ENCODE results near the gene SLC8A1. TPM values are rescaled to one million over a fixed set of nuclear protein-coding genes. Genes with fewer than 3 reads are reported as not detected.

Gene SLC8A1
- total RNA-seq, 1 donor from 2014 or later: 1.9 TPM

DNA sequence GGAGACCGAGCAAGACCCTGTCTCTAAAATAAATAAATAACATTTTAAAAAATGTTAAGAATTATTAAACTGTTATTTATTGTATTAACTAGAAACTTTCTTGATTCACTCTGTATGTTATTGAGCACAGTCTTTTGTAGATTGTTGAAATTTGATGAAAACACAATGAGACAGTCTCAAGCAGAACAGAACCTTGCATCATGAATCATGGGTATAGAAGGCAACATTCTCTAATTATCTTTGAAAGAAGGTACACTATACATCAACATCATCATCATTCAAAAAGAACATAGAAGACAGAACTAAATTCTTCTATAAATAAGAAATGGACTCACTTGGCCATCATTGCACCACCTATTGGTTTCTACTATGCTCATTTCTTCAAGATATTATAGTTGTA is 67.7 kb downstream of the SLC8A1 start:
- TF ChIP-seq, protein P1, sequence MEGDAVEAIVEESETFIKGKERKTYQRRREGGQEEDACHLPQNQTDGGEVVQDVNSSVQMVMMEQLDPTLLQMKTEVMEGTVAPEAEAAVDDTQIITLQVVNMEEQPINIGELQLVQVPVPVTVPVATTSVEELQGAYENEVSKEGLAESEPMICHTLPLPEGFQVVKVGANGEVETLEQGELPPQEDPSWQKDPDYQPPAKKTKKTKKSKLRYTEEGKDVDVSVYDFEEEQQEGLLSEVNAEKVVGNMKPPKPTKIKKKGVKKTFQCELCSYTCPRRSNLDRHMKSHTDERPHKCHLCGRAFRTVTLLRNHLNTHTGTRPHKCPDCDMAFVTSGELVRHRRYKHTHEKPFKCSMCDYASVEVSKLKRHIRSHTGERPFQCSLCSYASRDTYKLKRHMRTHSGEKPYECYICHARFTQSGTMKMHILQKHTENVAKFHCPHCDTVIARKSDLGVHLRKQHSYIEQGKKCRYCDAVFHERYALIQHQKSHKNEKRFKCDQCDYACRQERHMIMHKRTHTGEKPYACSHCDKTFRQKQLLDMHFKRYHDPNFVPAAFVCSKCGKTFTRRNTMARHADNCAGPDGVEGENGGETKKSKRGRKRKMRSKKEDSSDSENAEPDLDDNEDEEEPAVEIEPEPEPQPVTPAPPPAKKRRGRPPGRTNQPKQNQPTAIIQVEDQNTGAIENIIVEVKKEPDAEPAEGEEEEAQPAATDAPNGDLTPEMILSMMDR (IDR thresholded peaks at IDR 0.05; ENCODE audit: partially characterized antibody, unreplicated experiment): no peak
- no peaks in the 10 kb centered on the region for H3K4me1 Mint-ChIP-seq (ENCODE audit: low read depth, unreplicated experiment)
- H3K27me3 Mint-ChIP-seq (ENCODE audit: unreplicated experiment): no peaks in the 10 kb centered on the region
- H3K27ac Mint-ChIP-seq (ENCODE audit: unreplicated experiment): no peak overlapping the region
- no peak for DNase-seq
- H3K4me3 Mint-ChIP-seq (ENCODE audit: unreplicated experiment): no peak overlapping the region
- peaks cover 9% of the 10 kb centered on the region for H3K36me3 Mint-ChIP-seq (ENCODE audit: unreplicated experiment)
- no peaks in the 10 kb centered on the region for H3K9me3 Mint-ChIP-seq (ENCODE audit: unreplicated experiment)

DNA sequence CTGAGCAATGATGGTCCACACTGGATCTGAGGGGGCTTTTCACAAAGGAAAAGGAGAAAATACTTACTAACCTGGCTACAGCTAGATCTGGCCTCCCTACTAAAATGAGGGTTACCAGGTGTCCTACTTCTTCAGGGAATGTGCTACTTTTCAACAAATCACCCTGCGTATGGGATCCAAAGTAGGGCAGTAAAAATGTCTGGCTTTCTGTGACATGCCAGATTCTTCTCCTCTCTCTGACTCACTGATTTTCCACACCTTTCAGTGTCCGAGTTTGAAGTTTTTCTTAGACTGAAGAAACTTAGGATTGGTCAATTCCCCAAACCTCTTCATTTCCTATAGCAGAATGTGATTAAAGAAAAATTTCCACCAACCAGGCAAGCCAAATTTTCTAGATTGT is 71.2 kb downstream of the SLC8A1 start:
- H3K4me3 Mint-ChIP-seq (ENCODE audit: unreplicated experiment): no peak overlapping the region
- H3K27ac Mint-ChIP-seq (ENCODE audit: unreplicated experiment): no peak overlapping the region
- no peak for DNase-seq
- peaks cover 9% of the 10 kb centered on the region for H3K36me3 Mint-ChIP-seq (ENCODE audit: unreplicated experiment)
- no peaks in the 10 kb centered on the region for H3K27me3 Mint-ChIP-seq (ENCODE audit: unreplicated experiment)
- TF ChIP-seq, protein P1 (IDR thresholded peaks at IDR 0.05; ENCODE audit: partially characterized antibody, unreplicated experiment): no peak
- H3K9me3 Mint-ChIP-seq (ENCODE audit: unreplicated experiment): no peaks in the 10 kb centered on the region
- H3K4me1 Mint-ChIP-seq (ENCODE audit: low read depth, unreplicated experiment): no peaks in the 10 kb centered on the region

DNA sequence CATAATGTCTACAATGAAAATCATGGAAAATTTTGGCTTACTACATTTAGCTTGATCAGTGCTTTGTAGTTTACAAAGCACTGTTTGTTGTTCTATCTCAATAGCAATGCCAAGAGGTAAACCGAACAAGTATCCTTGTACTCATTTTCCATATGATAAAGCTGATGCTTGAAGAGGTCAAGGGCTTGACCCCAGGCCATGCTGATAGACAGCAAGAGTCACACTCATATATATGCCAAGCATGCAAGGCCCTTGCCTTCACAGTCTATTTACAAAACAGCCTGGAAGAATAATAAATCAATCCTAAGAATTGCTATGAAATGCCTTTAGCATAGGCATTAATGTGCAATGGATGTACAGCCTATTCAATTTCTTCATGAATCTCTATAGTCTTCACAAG is 71.8 kb downstream of the SLC8A1 start:
- H3K9me3 Mint-ChIP-seq (ENCODE audit: unreplicated experiment): no peaks in the 10 kb centered on the region
- TF ChIP-seq, protein P1 (IDR thresholded peaks at IDR 0.05; ENCODE audit: partially characterized antibody, unreplicated experiment): no peak
- H3K27ac Mint-ChIP-seq (ENCODE audit: unreplicated experiment): no peak overlapping the region
- no peak overlapping the region for H3K4me3 Mint-ChIP-seq (ENCODE audit: unreplicated experiment)
- no peaks in the 10 kb centered on the region for H3K27me3 Mint-ChIP-seq (ENCODE audit: unreplicated experiment)
- peaks cover 9% of the 10 kb centered on the region for H3K36me3 Mint-ChIP-seq (ENCODE audit: unreplicated experiment)
- DNase-seq: no peak
- no peaks in the 10 kb centered on the region for H3K4me1 Mint-ChIP-seq (ENCODE audit: low read depth, unreplicated experiment)

DNA sequence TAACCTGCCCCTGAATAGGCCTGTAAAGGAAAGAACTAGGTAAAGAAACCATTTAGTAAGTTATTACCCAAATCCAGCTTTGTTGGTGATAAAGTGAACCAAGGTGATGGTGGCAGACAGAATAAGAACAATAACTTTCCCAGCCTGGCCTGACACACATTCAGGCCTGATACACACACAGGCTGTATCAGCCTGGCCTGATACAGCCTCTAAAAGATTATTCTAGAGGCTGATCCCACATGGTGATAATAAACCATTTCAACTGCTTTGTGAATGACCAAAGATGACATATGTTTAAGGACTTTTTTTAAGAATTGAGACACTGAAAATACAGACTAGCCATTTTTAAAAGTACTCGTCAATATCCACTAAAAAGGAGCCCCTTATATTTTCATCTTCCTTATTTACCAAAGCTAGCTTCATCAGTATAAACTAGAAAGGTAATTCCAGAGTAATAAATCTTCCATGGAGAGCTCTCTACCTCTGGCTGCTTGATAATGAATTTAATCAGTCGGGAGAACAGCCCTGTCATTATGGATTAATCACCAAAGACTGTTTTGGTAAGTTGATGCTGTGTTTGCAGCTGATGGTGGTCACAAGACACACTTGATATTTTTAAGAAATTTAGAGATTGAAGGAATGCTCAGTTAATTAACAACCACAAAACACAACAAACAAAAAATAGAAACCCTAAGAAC is 77.2 kb downstream of the SLC8A1 start:
- TF ChIP-seq, protein P1 (IDR thresholded peaks at IDR 0.05; ENCODE audit: partially characterized antibody, unreplicated experiment): no peak
- Mint-ChIP-seq H3K4me3 (ENCODE audit: unreplicated experiment) (no peak overlapping the region), H3K4me1 (ENCODE audit: low read depth, unreplicated experiment) (peaks cover 8% of the 10 kb centered on the region), H3K27me3 (ENCODE audit: unreplicated experiment) (peaks cover 2% of the 10 kb centered on the region), H3K27ac (ENCODE audit: unreplicated experiment) (no peak overlapping the region), H3K9me3 (ENCODE audit: unreplicated experiment) (no peaks in the 10 kb centered on the region), H3K36me3 (ENCODE audit: unreplicated experiment) (no peaks in the 10 kb centered on the region)
- no peak for DNase-seq

DNA sequence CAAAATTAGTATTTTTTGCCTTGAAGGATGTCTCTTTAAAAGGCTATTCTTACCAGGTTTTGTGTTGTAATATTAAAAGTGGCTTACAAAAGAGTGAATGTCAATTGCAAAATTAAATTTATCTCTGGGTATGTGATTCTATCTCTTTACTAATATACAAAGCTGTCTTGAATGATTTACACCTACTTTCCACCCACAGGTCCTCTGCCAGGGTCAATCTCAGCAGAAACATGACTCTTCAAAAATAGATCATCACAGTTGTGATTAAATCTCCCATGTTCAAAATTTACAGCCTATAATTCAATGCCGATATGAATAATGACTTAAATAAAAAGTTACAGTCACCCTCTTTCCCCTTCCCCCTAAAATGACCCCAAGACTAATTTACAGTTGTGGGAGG is 78.8 kb downstream of the SLC8A1 start:
- H3K4me3 Mint-ChIP-seq (ENCODE audit: unreplicated experiment): no peak overlapping the region
- no peaks in the 10 kb centered on the region for H3K36me3 Mint-ChIP-seq (ENCODE audit: unreplicated experiment)
- TF ChIP-seq, protein P1 (IDR thresholded peaks at IDR 0.05; ENCODE audit: partially characterized antibody, unreplicated experiment): no peak
- H3K27ac Mint-ChIP-seq (ENCODE audit: unreplicated experiment): no peak overlapping the region
- H3K27me3 Mint-ChIP-seq (ENCODE audit: unreplicated experiment): peaks cover 2% of the 10 kb centered on the region
- no peaks in the 10 kb centered on the region for H3K9me3 Mint-ChIP-seq (ENCODE audit: unreplicated experiment)
- H3K4me1 Mint-ChIP-seq (ENCODE audit: low read depth, unreplicated experiment): peaks cover 8% of the 10 kb centered on the region
- DNase-seq: no peak
